Measurements from ENCODE around the gene NBAS.

DNA sequence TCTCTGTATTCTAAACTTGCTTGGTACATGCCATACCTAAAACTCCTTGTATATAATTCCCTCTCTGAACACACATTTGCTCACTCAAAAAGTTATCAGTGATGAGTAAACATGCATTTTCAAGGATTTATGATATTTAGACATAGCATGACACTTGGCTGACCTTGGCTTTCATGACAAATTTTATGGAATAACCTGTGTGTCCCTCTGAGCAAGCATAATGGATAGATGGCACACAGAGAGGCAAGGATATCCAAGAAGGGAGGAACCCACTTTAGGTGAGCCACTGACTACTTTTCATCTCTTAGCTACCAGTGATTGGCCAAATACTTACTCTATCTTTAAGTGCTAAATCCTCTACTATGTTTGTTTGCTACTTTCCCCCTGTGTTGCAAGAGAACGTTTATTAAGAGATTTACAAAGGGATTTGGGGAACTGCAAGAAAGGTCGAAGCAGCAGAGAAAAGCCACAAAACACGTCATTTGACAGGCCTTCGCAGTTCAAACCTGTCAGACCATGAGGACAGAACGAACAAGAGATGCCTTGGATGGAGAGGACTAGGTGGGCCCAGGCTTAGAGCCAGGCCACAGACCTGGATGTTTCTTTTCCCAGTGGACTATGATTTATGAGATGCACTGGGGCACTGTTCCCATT, 379.9 kb downstream of the NBAS start:
- TF ChIP-seq, protein P1, sequence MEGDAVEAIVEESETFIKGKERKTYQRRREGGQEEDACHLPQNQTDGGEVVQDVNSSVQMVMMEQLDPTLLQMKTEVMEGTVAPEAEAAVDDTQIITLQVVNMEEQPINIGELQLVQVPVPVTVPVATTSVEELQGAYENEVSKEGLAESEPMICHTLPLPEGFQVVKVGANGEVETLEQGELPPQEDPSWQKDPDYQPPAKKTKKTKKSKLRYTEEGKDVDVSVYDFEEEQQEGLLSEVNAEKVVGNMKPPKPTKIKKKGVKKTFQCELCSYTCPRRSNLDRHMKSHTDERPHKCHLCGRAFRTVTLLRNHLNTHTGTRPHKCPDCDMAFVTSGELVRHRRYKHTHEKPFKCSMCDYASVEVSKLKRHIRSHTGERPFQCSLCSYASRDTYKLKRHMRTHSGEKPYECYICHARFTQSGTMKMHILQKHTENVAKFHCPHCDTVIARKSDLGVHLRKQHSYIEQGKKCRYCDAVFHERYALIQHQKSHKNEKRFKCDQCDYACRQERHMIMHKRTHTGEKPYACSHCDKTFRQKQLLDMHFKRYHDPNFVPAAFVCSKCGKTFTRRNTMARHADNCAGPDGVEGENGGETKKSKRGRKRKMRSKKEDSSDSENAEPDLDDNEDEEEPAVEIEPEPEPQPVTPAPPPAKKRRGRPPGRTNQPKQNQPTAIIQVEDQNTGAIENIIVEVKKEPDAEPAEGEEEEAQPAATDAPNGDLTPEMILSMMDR (IDR thresholded peaks at IDR 0.05; ENCODE audit: low read depth, low read length): no peak
- no peak for TF ChIP-seq EZH2phosphoT487 (IDR thresholded peaks at IDR 0.05; ENCODE audit: low read depth)
